Mesenteric fat pad (tissue), 1 donor: ENCODE results near the gene LCE1B. TPM values are rescaled to one million over a fixed set of nuclear protein-coding genes. Genes with fewer than 3 reads are reported as not detected.

Experiments
- DNase-seq: peaks from one replicate; pipeline ENCODE4 v3.0.0-alpha.2; 2020; ENCODE audit warnings: low spot score
- total RNA-seq: library from RNA; stranded (reverse); fragmentation: NEBNext Ultra II Directional; extraction: Animal tissue kit (Norgen Biotek cat#: 25700); gene quantifications from one replicate; pipeline ENCODE4 v1.2.1, GENCODE V29; 2021
- donor health status: DM: yes; HTN: yes; CAD: no.

The LCE1B gene
- total RNA-seq, 1 donor from 2014 or later = not detected

DNA sequence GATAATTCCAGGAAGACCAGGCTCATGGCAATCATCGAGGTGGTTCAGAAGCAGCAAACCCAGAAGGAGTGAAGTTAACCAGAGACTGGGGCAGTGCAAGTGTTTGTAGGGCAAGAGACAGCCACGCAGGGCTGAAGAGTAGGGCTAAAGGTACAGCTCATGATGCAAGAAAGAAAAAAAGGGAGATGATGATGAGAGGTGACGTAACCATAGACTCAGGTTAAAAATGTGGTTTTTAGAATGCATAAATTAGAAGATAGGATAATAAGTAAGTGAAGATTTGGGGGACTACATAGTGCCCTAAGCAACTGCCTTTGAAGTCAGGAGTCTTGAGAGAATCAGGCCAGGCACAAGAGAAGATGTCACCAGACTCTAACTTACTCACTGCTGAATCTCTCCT, 48.4 kb downstream of the LCE1B start:
- DNase-seq = no peak

DNA sequence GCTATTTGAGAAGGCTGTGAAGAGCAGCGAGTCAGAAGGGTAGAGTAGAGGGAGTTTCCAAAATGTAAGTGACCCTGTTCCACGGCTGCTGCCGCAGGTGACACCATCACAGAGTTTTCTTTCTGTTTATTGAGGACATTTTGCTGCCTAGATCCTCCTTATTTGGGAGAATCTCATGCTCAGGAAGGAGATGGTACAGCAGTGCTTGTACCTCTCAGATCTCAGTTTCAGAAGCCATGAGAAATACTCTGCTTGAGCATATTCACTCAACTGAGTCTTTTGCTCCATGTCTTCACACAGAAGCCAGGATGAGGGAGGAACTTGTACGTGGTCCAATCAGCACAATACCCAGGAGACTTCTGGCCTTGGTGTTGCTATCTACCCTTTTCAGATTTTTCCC, 49.6 kb downstream of the LCE1B start:
- no peak for DNase-seq

Other genes with a start within 250 kb of the LCE1B start
- not detected for gene LCE3E, start 245.2 kb upstream of the LCE1B start, total RNA-seq
- gene LCE3D, start 231.5 kb upstream of the LCE1B start, total RNA-seq = not detected
- gene LCE3C, start 211.7 kb upstream of the LCE1B start, total RNA-seq = not detected
- not detected for gene LCE3B, start 198.2 kb upstream of the LCE1B start, total RNA-seq
- not detected for gene LCE3A, start 188.9 kb upstream of the LCE1B start, total RNA-seq
- gene LCE2D, start 148.6 kb upstream of the LCE1B start, total RNA-seq = not detected
- gene LCE2C, start 136.7 kb upstream of the LCE1B start, total RNA-seq = not detected
- gene LCE2B, start 125.8 kb upstream of the LCE1B start, total RNA-seq = not detected
- gene LCE2A, start 113.6 kb upstream of the LCE1B start, total RNA-seq = not detected
- not detected for gene LCE4A, start 103.8 kb upstream of the LCE1B start, total RNA-seq
- gene KPRP, start 53.9 kb upstream of the LCE1B start, total RNA-seq = not detected
- gene LCE1F, start 36.8 kb upstream of the LCE1B start, total RNA-seq = not detected
- gene LCE1E, start 25.7 kb upstream of the LCE1B start, total RNA-seq = not detected
- not detected for gene LCE1D, start 15.2 kb upstream of the LCE1B start, total RNA-seq
- not detected for gene LCE1C, start 5.3 kb upstream of the LCE1B start, total RNA-seq
- not detected for gene LCE1A, start 15.5 kb downstream of the LCE1B start, total RNA-seq
- not detected for gene LCE6A, start 30.9 kb downstream of the LCE1B start, total RNA-seq
- gene LCE7A, start 48.0 kb downstream of the LCE1B start, total RNA-seq = not detected
- gene SMCP, start 66.4 kb downstream of the LCE1B start, total RNA-seq = not detected
- not detected for gene IVL, start 96.6 kb downstream of the LCE1B start, total RNA-seq
- not detected for gene SPRR5, start 135.2 kb downstream of the LCE1B start, total RNA-seq
- gene SPRR4, start 158.7 kb downstream of the LCE1B start, total RNA-seq = not detected
- gene SPRR1A, start 172.1 kb downstream of the LCE1B start, total RNA-seq = not detected
- not detected for gene SPRR3, start 189.8 kb downstream of the LCE1B start, total RNA-seq
- gene SPRR1B, start 219.2 kb downstream of the LCE1B start, total RNA-seq = not detected
- gene SPRR2D, start 229.1 kb downstream of the LCE1B start, total RNA-seq = not detected
- gene SPRR2A, start 245.5 kb downstream of the LCE1B start, total RNA-seq = not detected